Stimulated activated naive CD4-positive, alpha-beta T cell (primary cell): Measurements from ENCODE around the gene KCNK6.
"Not testable (repeated sequence)": the region's sequence is repeated elsewhere in the genome, so short reads cannot be mapped to it uniquely, and the experiment has no call there.

Experiments
- DNase-seq, 6 experiments: peaks; one replicate each; lab custom pipeline; 2025; lab: John Stamatoyannopoulos, UW

Gene KCNK6

DNA sequence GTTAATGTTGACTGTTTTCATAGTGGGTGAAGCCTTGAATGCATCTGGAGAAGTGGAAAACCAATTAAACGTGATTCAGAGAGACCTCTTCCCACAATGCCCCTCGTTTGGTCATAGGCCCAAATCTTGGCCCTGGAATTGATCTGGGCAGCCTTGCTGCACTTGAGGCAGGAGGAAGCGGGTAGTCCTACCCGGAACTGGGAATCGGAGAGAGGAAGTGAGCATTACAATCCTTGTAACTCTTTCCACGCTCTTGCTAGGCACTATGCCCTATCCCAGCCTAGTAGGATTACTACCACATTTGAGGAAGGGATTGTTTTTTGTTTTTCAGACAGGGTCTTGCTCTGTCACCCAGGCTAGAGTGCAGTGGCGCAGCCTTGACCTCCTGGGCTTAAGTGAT, 3.6 kb downstream of the KCNK6 start:
- no peak for DNase-seq

DNA sequence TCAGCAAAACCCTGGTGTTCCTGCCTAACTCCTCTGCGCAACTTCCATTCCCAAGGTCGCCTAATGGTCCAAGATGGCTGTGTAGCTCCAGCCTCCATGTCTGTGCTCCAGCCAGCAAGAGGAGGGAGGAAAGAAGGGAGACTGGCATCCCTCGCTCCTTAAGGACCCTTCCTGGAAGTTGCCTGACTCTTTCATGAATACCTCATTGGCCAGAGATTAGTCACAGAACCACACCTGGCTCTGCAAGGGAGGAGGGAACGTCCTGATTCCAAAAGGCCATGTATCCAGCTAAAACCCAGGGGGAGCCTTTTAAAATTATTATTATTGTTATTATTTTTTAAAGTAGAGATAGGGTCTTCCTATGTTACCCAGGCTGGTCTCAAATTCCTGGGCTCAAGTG, 4.8 kb downstream of the KCNK6 start:
- DNase-seq: no peak

DNA sequence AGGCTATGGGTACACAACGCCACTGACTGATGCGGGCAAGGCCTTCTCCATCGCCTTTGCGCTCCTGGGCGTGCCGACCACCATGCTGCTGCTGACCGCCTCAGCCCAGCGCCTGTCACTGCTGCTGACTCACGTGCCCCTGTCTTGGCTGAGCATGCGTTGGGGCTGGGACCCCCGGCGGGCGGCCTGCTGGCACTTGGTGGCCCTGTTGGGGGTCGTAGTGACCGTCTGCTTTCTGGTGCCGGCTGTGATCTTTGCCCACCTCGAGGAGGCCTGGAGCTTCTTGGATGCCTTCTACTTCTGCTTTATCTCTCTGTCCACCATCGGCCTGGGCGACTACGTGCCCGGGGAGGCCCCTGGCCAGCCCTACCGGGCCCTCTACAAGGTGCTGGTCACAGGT, 6.9 kb downstream of the KCNK6 start:
- DNase-seq: no peak

GRCh38 chr19:38329651-38330050, 10.0 kb downstream of the KCNK6 start:
- DNase-seq: no peak

GRCh38 chr19:38331728-38332127, 12.1 kb downstream of the KCNK6 start:
- DNase-seq: no peak

- DNase-seq: no peak
Observed at GRCh38 chr19:38333245-38333644, 13.6 kb downstream of the KCNK6 start.

GRCh38 chr19:38335949-38336637, 16.4 kb downstream of the KCNK6 start:
- DNase-seq: peak; percentile 88 to 97 (median 91)

- peak; percentile 90 to 96 (median 95) for DNase-seq
Observed at GRCh38 chr19:38336638-38337359, 17.2 kb downstream of the KCNK6 start.

GRCh38 chr19:38337360-38337653, 17.7 kb downstream of the KCNK6 start:
- DNase-seq: no peak

- not testable (repeated sequence) for DNase-seq
Observed at GRCh38 chr19:38339011-38339410, 19.4 kb downstream of the KCNK6 start.

- DNase-seq: no peak
Observed at GRCh38 chr19:38340927-38341326, 21.3 kb downstream of the KCNK6 start.

- no peak for DNase-seq
Observed at GRCh38 chr19:38346837-38347236, 27.2 kb downstream of the KCNK6 start.

GRCh38 chr19:38350883-38351282, 31.2 kb downstream of the KCNK6 start:
- no peak for DNase-seq

DNA sequence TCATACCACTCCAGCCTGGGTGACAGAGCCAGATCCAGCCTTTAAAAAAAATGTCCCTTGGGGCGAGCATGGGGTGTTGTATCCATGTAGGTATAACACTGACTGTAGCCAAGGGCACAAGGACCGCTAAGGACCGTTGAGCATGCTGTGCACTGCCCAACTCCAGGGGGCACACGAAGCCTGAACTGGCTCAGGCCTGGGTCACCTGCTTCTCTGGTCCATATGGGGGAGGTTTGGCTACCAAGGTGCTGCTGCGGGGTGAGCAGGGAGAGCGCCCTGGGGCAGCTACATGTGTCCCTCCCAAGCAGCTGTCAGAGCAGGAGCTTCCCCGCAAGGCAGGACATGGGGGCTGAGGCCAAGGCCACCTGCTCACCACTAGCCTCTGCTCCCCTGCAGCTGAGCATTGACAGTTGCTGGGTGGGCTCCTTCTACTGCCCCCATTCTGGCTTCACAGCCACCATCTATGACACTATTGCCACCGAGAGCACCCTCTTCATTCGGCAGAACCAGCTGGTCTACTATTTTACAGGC, 32.3 kb downstream of the KCNK6 start:
- DNase-seq: no peak

DNA sequence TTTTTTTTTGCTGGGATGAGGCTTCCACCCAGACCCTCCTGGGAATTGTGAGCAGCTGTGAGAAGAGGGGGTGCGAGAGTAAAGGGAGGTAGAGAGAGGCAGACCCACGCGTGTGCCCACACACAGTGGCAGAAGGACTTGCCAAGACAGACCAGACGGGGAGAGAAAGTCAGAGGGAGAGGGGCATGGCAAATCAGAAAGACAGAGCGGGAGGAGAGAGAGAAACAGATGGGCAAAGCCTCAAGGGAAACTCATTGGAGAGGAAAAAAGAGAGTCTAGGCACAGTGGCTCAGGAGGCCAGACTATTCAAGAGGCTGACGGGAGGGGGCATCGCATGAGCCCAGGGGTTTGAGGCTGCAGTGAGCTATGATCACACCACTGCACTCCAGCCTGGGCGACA, 33.0 kb downstream of the KCNK6 start:
- DNase-seq: no peak

GRCh38 chr19:38355728-38356725, 36.4 kb downstream of the KCNK6 start:
- no peak for DNase-seq

GRCh38 chr19:38358071-38358470, 38.4 kb downstream of the KCNK6 start:
- no peak for DNase-seq

DNA sequence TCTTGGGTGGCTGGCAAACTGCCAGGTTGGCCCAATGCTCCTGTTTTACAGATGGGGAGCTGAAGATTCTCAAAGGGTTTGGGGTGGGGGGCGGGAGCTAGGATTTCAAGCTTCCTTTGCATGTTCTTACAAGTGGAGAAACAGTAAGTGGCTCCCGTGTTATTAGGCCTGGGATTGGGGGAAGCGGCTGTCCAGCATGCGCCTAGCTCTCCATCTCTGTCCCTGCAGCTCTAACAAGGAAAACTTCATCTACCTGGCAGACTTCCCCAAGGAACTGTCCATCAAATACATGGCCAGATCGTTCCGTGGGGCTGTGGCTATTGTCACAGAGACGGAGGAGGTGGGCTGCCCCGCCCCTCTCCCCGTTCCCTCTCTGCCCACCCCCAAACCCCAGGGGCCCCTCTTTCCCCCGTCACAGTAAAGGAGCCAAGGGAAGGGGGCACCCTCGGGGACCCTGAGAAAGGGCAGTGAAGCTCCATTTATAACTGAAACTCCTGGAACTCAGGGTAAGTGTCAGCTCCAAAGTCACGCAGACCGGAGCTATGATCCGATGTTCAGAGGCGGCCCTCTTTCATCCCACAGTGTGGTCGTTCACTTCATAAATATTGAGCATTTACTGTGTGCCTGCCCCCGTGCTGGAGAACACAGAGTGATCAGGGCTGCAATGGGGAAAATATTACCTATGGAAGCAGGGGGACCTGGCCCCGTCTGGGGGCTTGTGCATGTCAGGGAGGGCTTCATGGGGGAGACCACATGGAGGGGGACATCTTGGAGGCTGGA, 39.8 kb downstream of the KCNK6 start:
- no peak for DNase-seq

GRCh38 chr19:38360351-38360750, 40.7 kb downstream of the KCNK6 start:
- no peak for DNase-seq

GRCh38 chr19:38360839-38361631, 41.4 kb downstream of the KCNK6 start:
- DNase-seq: no peak

GRCh38 chr19:38361633-38362075, 42.0 kb downstream of the KCNK6 start:
- DNase-seq: peak in 5 of 6 experiments; percentile 24 to 67 (median 46)
